WERI-Rb-1 (cell line): ENCODE measurements around the gene STAT5B.
"Not testable (repeated sequence)": the region's sequence is repeated elsewhere in the genome, so short reads cannot be mapped to it uniquely, and the experiment has no call there.

Experiments
- DNase-seq: peaks from one replicate; pipeline ENCODE4 v3.0.0-alpha.2; 2020
- H3K27ac ChIP-seq: fragments of 250-450 bp; sonication (Bioruptor Pico); 2 replicates; pipeline ENCODE4 v1.5.1; 2020; ENCODE audit warnings: mild to moderate bottlenecking, moderate library complexity
- H3K27me3 ChIP-seq: fragments of 250-450 bp; sonication (Bioruptor Pico); 2 replicates; pipeline ENCODE4 v1.5.1; 2021; ENCODE audit warnings: mild to moderate bottlenecking, low read depth, moderate library complexity; ENCODE audit not compliant: insufficient read depth, severe bottlenecking
- H3K36me3 ChIP-seq: fragments of 250-450 bp; sonication (Bioruptor Pico); 2 replicates; pipeline ENCODE4 v1.5.1; 2020; ENCODE audit warnings: mild to moderate bottlenecking, moderate library complexity
- H3K4me3 ChIP-seq: 2 replicates; pipeline ENCODE4 v1.5.1; 2011; ENCODE audit warnings: low read depth, mild to moderate bottlenecking, control low read depth, low read length
- H3K9me3 ChIP-seq: fragments of 250-450 bp; sonication (Bioruptor Pico); 2 replicates; pipeline ENCODE4 v1.5.1; 2021; ENCODE audit warnings: mild to moderate bottlenecking, moderate library complexity; ENCODE audit not compliant: severe bottlenecking
- CTCF ChIP-seq: IDR thresholded peaks from 2 replicates; pipeline ENCODE4 v1.5.1; 2011; ENCODE audit warnings: low read depth, mild to moderate bottlenecking, control low read depth, inconsistent platforms, low read length

The STAT5B gene

GRCh38 chr17:42304187-42305030, 28.2 kb upstream of the STAT5B start:
- Histone ChIP-seq H3K36me3 (no peaks in the 10 kb centered on the region), H3K27me3 (no peaks in the 10 kb centered on the region), H3K4me3 (no peak overlapping the region), H3K9me3 (no peaks in the 10 kb centered on the region), H3K27ac (no peak overlapping the region)
- DNase-seq: no peak
- TF ChIP-seq CTCF: no peak

DNA sequence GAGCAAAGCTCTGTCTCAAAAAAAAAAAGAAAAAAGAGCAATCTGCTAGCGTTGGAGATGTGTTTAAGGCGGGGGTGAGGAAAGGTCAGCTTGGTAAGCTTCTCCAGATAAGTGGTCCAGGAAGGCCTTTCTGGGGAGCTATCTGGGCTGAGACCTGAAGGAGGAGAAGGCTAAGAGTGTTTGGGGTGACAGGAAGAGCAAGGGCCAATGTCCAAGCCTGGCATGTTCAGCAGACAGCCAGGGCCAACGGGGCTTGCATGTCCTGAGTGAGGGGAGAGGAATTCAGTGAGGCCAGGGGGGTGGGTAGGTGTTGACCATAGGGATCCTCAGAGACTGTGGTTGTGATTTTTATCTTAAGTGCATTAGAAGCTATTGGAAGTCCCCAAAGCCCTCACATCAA, 27.5 kb upstream of the STAT5B start:
- no peaks in the 10 kb centered on the region for H3K9me3 ChIP-seq
- no peak for TF ChIP-seq CTCF
- no peak overlapping the region for H3K4me3 ChIP-seq
- no peak overlapping the region for H3K27ac ChIP-seq
- no peaks in the 10 kb centered on the region for H3K36me3 ChIP-seq
- H3K27me3 ChIP-seq: no peaks in the 10 kb centered on the region
- DNase-seq: no peak

GRCh38 chr17:42301022-42301421, 24.8 kb upstream of the STAT5B start:
- no peak for TF ChIP-seq CTCF

DNA sequence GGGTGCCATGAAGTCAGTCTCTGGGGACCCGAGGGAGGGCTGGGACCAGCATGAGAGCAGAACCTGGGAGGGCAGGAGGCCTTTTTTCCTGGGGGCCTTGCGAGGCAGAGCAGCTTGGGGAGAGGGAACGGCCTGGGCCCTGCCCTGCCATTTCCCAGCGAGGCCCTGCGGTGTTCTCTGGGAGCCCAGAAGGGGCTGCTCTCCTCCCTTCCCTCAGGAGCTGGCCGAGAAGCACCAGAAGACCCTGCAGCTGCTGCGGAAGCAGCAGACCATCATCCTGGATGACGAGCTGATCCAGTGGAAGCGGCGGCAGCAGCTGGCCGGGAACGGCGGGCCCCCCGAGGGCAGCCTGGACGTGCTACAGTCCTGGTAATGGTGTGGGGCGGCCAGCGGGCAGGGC, 23.7 kb upstream of the STAT5B start:
- H3K36me3 ChIP-seq, DNase-seq, H3K27me3 ChIP-seq, H3K27ac ChIP-seq, H3K9me3 ChIP-seq, H3K4me3 ChIP-seq: not testable (repeated sequence)

More at GRCh38 chr17:42301022-42301421, 24.8 kb upstream of the STAT5B start:
- Histone ChIP-seq H3K9me3 (no peaks in the 10 kb centered on the region), H3K36me3 (no peaks in the 10 kb centered on the region), H3K4me3 (no peak overlapping the region), H3K27me3 (no peaks in the 10 kb centered on the region), H3K27ac (no peak overlapping the region)
- DNase-seq: no peak

GRCh38 chr17:42299361-42299760, 23.2 kb upstream of the STAT5B start:
- H3K4me3 ChIP-seq, H3K9me3 ChIP-seq, DNase-seq, H3K36me3 ChIP-seq, H3K27me3 ChIP-seq, H3K27ac ChIP-seq: not testable (repeated sequence)

DNA sequence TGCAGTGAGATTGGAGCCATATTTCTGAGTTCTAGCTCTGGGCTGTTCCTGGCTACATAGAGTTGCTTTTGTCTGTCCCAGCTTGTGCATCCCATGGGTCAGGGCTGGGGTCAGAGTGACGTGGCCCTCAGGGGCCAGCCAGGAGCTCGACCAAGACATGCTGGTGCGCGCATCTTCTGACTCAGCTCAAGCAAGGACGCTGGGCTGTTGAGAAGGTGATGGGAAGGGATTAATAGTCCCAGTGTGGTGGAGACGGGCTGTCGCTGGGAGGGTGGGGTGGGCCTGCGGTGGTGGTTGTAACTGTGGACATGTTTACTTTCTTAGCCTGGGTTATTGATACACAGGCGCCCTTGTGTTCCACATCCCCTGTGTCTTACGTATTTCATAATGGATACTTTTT, 21.6 kb upstream of the STAT5B start:
- H3K27ac ChIP-seq, H3K36me3 ChIP-seq, H3K4me3 ChIP-seq, DNase-seq, H3K9me3 ChIP-seq, H3K27me3 ChIP-seq: not testable (repeated sequence)

DNA sequence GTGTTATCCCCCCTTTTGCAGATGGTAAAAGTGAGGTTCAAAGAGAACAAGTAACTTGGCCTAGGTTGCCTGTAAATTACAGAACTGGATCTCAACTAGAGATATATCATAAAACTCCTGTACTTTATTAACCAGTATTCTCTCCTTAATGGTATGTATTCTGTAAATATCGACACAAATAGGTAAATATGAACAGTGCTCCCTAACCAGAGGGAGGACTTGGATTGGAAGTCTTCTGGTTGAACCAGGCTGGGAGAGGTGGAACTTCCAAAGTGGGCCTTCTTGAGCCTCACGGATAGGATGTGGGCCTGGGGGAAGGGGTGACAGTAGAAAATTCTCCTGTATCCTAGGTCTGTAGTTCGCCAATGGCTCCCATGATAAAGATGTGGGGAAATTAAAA, 19.8 kb upstream of the STAT5B start:
- no peaks in the 10 kb centered on the region for H3K9me3 ChIP-seq
- no peak overlapping the region for H3K4me3 ChIP-seq

More for the DNA sequence above, 19.8 kb upstream of the STAT5B start:
- H3K36me3 ChIP-seq: no peaks in the 10 kb centered on the region
- no peaks in the 10 kb centered on the region for H3K27me3 ChIP-seq
- no peak overlapping the region for H3K27ac ChIP-seq
- no peak for TF ChIP-seq CTCF
- no peak for DNase-seq
